Uterus (tissue), 2 donors: ENCODE results near the gene POU2F3.

Experiments
- CTCF ChIP-seq, 4 experiments: fragments of 200-600 bp in 2 of 4; fragments of 450-650 bp in 2 of 4; sonication (generic) in 2 of 4; IDR thresholded peaks; one replicate each; pipeline ENCODE4 v1.5.1; 2016 to 2019; ENCODE audit warnings: antibody characterized with exemption in 4 of 4, mild to moderate bottlenecking in 2 of 4, moderate library complexity in 1 of 4
- POLR2A ChIP-seq, 2 donors: fragments of 450-650 bp; IDR thresholded peaks; one replicate each; pipeline ENCODE4 v1.6.1; 2016; ENCODE audit warnings: antibody characterized with exemption in 2 of 2, mild to moderate bottlenecking in 1 of 2, moderate library complexity in 1 of 2

- TF ChIP-seq POLR2A (IDR thresholded peaks at IDR 0.05) (no peak), CTCF (IDR thresholded peaks at IDR 0.05) (no peak)
Measured at GRCh38 chr11:120316880-120317688, 77.1 kb downstream of the POU2F3 start.
